SW480 (cell line): ENCODE measurements around the gene MAPRE2.

Source experiments
- DNase-seq: peaks from one replicate; pipeline ENCODE4 v3.0.0-alpha.2; 2016; ENCODE audit warnings: low spot score

Gene MAPRE2

GRCh38 chr18:35040988-35041814 lies at the start of gene MAPRE2:
Gene MAPRE2, plus strand, starts transcription at chr18:35041413. Its CDS starts 127 bp downstream, at chr18:35041540.
- peak; percentile 88 for DNase-seq

- no peak for DNase-seq
Measured at GRCh38 chr18:34991561-34991960, 49.7 kb upstream of the MAPRE2 start.

- no peak for DNase-seq
Measured at GRCh38 chr18:34993289-34993688, 47.9 kb upstream of the MAPRE2 start.

GRCh38 chr18:34995746-34996145 lies 45.5 kb upstream of the MAPRE2 start:
- no peak for DNase-seq

DNA sequence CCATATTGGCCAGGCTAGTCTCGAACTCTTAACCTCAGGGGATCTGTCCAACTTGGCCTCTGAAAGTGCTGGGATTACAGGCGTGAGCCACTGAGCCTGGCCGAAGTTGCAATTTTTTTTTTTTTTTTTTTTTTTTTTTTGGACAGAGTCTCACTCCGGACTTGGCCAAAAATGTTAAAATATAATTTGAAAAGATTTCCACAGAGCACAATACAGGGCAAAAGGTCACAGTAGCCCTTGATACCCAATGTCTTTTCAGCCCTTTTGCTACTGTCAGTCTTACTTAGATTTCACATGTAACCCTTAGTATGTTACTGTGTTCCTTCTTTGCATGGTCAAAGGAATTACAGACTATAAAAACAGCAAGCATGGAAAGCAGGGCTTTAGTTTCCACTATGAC lies 42.6 kb upstream of the MAPRE2 start:
- no peak for DNase-seq

- DNase-seq: no peak
Measured at GRCh38 chr18:34999756-35000289, 41.4 kb upstream of the MAPRE2 start.

DNA sequence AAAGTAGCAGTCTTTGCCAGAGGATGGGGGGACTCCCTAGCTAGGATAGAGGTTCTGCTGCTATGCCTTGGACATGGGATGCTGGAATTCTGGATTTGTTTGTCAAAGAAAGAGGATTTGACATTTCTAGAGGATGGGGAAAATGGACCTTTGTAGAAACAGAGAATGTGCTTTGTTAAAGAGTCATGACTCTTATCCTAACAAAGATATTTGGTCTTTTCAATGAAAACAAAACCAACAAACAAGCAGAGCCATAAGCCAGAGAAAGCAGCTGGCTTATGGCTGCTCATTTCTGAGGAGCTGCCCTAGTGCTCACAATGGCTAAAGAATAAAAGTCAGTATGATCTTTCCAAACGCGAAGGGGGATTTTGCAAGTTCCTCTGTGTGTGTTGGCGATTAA lies 40.8 kb upstream of the MAPRE2 start:
- no peak for DNase-seq

- DNase-seq: no peak
Measured at GRCh38 chr18:35002120-35002519, 39.1 kb upstream of the MAPRE2 start.

GRCh38 chr18:35005963-35006577 lies 35.1 kb upstream of the MAPRE2 start:
- peak; percentile 28 for DNase-seq

DNA sequence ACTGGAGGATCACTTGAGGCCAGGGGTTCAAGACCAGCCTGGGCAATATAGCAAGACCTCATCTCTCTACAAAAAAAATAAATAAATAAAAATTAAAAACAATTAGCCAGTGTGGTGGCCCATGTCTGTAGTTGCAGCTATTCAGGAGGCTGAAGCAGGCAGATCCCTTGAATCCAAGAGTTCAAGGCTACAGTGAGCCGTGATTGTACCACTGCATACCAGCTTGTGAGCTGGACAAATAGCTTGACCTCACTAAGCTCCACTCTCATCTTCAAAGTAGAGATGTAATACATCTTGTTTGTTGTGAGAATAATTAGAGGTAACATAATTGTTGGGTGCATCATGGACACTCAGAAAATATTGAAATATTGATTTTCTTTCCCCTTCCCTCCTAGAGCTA lies 31.1 kb upstream of the MAPRE2 start:
- DNase-seq: no peak

DNA sequence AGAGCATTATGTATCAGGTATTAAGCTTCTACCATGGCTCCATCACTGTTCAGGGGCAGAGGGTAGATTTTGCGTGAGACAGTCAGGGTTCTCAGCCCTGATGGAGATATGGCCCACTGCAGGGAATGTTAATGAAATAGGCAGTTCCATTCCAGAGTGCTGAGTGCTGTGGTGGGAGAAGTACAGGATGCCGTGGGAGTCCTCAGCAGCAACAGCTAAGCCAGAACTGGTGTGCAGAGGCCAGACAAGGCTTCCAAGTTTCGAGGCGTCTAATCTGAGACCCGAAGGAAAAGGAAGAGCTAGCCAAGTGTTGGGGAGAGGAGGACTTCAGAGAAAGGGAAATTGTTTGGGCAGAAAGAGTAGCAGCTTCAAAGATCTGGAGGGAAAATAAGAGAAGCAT lies 30.2 kb upstream of the MAPRE2 start:
- no peak for DNase-seq

- no peak for DNase-seq
Measured at GRCh38 chr18:35019933-35020332, 21.3 kb upstream of the MAPRE2 start.

DNA sequence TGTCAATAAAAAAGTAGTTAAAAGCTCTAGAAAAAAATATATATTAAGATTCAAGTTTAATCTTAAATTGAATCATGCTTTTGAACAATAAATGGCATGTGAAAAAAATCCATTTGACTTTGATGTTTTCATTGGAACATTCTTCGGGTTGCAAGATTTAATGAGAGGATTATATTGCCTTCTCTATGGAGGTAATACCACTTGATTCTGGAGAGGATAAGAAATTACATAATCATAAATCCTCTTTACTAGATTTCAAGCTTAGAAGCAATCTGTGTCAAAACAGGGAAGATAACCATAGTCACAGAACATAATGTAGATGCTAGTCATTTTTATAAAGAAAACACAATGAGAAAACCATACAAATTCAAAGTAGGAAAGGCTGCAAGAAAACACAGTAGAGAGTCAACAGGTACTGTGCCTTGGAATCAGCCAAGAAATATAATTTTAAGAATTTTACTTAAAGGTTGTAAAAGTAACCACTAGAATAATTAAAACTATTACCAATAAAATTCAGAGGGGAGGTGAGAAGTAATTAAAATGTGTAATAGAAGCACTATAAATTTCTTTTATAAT lies 18.7 kb upstream of the MAPRE2 start:
- DNase-seq: no peak

DNA sequence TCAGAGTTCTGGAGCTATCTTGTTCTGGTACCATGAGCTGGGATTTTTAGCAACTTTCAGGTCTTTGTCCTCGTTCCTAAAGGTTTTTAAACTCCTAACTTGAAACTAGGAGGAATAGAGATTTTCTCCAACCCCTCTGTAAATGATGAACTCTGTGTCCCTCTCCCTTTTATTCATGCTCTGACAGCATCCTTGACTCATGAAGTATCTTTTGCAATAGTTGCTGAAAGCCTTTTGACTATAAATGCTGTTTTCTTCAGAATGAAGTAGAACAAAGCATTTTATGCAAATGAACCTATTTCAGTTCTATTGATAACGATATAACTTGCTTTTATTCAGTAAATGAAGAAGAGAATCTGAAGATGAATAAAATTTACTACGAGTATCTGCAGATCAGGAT lies 17.0 kb upstream of the MAPRE2 start:
- DNase-seq: no peak

DNA sequence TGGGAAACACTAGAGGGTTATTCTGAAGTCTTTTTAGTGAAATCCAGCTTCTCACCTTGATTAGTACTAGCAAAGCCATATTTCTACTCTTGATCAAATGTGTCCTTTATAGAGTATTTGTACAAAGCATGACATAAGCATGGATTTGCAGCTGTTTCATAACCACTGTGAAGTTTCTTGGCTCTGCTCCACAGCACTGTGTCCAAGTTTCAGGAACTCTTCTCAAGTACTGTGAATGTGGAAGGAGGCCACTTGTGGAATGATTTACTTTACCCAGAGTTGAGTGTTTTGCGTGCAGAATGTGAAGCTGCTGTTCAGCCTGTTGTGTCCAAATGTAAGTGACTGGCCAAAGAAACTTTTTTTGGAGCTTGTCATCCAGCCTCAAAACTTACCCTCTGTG lies 16.2 kb upstream of the MAPRE2 start:
- DNase-seq: no peak

GRCh38 chr18:35026407-35027061 lies 14.7 kb upstream of the MAPRE2 start:
- no peak for DNase-seq

DNA sequence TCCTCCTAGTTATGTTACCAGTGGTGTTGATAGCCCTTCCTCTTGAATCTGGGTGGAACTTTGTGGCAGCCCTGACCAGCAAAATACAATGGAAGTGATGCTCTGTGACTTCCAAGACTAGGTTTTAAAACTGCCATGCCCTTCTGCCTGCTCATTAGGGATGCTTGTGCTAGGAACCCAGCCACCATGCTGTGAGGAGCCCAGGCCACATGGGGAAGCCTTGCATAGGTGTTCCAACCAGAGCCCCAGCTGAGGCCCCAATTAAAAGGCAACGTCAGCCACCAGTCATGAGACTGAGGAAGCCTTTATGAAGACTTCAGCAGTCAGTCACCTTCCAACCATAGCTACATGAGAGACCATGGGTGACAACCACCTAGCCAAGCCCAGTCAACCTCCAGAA lies 14.0 kb upstream of the MAPRE2 start:
- no peak for DNase-seq

- no peak for DNase-seq
Measured at GRCh38 chr18:35028536-35028935, 12.7 kb upstream of the MAPRE2 start.

DNA sequence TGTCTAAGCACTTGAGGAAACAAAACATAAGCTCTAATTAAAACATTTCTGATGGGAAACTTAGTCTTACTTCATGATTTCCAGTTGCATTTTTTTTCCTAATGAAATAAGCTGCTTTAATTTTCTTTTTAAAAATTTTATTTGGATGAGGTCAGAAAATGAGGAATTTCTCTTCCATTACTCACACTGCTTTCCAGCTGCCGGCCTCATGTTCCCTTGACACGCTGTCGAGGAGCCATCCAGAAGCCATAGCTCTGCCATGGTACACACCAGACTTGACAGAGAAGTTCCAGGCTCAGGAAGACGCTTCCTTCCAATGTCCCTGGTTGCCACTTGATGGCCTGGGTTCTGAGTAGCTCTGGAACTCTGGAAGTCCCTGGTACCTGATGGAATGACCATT lies 12.1 kb upstream of the MAPRE2 start:
- no peak for DNase-seq

- no peak for DNase-seq
Measured at GRCh38 chr18:35029770-35030169, 11.4 kb upstream of the MAPRE2 start.

- no peak for DNase-seq
Measured at GRCh38 chr18:35030277-35030989, 10.8 kb upstream of the MAPRE2 start.

DNA sequence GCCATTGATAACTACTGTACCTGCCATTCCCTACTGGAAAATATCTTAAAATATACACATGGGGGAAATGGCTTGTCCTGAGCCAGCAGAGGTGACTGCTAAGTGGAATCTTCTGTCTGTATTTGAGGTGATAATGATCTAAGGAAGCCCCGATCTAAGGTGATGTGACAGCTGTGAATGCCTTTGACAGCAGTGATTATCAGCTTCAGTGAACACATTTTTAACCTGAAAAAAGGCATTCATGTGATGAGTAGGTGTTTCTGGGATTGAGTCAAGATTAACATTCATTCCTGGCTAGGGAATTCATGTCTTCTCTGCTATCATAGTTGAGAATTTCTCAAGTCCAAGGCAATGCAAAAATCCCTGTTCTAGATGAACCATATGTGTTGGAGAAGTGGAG lies 9.1 kb upstream of the MAPRE2 start:
- DNase-seq: no peak
